ENCODE measurements around the gene WSCD2.
A peak's percentile ranks its signal among the peaks of the same experiment; 100 is the strongest.

The WSCD2 gene

GRCh38 chr12:108267450-108267849 lies 138.4 kb downstream of the WSCD2 start:
- DNase-seq (ENCODE audit: low read depth in 1 of 2, low spot score in 1 of 2), result no peak
- TF ChIP-seq REST (IDR thresholded peaks at IDR 0.05; ENCODE audit: insufficient replicate concordance, low read depth) (peak; percentile 89), SPI1 (IDR thresholded peaks at IDR 0.05; ENCODE audit: borderline replicate concordance, low read depth) (no peak), POLR2AphosphoS5 (IDR thresholded peaks at IDR 0.05; ENCODE audit: low read depth) (no peak), CTCF (IDR thresholded peaks at IDR 0.05; ENCODE audit: insufficient read depth, low read length) (no peak), GABPA (IDR thresholded peaks at IDR 0.05; ENCODE audit: low read depth) (no peak)
- H3K4me3 ChIP-seq (replicated peaks; ENCODE audit: insufficient read depth, low read length), result no peak overlapping the region
- H3K27me3 ChIP-seq (ENCODE audit: insufficient read depth, poor library complexity, severe bottlenecking), result no peaks in the 10 kb centered on the region
- no peak overlapping the region for H3K27ac ChIP-seq (replicated peaks)

GRCh38 chr12:108268397-108268796 lies 139.3 kb downstream of the WSCD2 start:
- no peak for DNase-seq (ENCODE audit: low read depth in 1 of 2, low spot score in 1 of 2)
- H3K4me3 ChIP-seq (replicated peaks; ENCODE audit: insufficient read depth, low read length), result no peak overlapping the region
- H3K27ac ChIP-seq (replicated peaks), result no peak overlapping the region
- no peaks in the 10 kb centered on the region for H3K27me3 ChIP-seq (ENCODE audit: insufficient read depth, poor library complexity, severe bottlenecking)
- TF ChIP-seq SPI1 (IDR thresholded peaks at IDR 0.05; ENCODE audit: borderline replicate concordance, low read depth) (peak; percentile 44; the same call in 1 of the 2 replicates), GABPA (IDR thresholded peaks at IDR 0.05; ENCODE audit: low read depth) (no peak)

- DNase-seq (ENCODE audit: low read depth in 1 of 2, low spot score in 1 of 2), result no peak
- Histone ChIP-seq H3K27ac (replicated peaks) (no peak overlapping the region), H3K27me3 (ENCODE audit: insufficient read depth, poor library complexity, severe bottlenecking) (no peaks in the 10 kb centered on the region), H3K4me3 (replicated peaks; ENCODE audit: insufficient read depth, low read length) (no peak overlapping the region)
- no peak for TF ChIP-seq GABPA (IDR thresholded peaks at IDR 0.05; ENCODE audit: low read depth)
- TF ChIP-seq POLR2AphosphoS5 (IDR thresholded peaks at IDR 0.05; ENCODE audit: low read depth), result no peak
- no peak for TF ChIP-seq SPI1 (IDR thresholded peaks at IDR 0.05; ENCODE audit: borderline replicate concordance, low read depth)
- no peak for TF ChIP-seq REST (IDR thresholded peaks at IDR 0.05; ENCODE audit: insufficient replicate concordance, low read depth)
- TF ChIP-seq CTCF (IDR thresholded peaks at IDR 0.05; ENCODE audit: insufficient read depth, low read length), result no peak
Observed at GRCh38 chr12:108269224-108269623, 140.1 kb downstream of the WSCD2 start.

GRCh38 chr12:108270035-108270848 lies 141.2 kb downstream of the WSCD2 start:
- TF ChIP-seq GABPA (IDR thresholded peaks at IDR 0.05; ENCODE audit: low read depth), result no peak
- TF ChIP-seq SPI1 (IDR thresholded peaks at IDR 0.05; ENCODE audit: borderline replicate concordance, low read depth), result no peak
- TF ChIP-seq REST (IDR thresholded peaks at IDR 0.05; ENCODE audit: insufficient replicate concordance, low read depth), result no peak
- TF ChIP-seq POLR2AphosphoS5 (IDR thresholded peaks at IDR 0.05; ENCODE audit: low read depth), result no peak
- TF ChIP-seq CTCF (IDR thresholded peaks at IDR 0.05; ENCODE audit: insufficient read depth, low read length), result no peak
- no peak for DNase-seq (ENCODE audit: low read depth in 1 of 2, low spot score in 1 of 2)
- Histone ChIP-seq H3K27me3 (ENCODE audit: insufficient read depth, poor library complexity, severe bottlenecking) (no peaks in the 10 kb centered on the region), H3K27ac (replicated peaks) (no peak overlapping the region), H3K4me3 (replicated peaks; ENCODE audit: insufficient read depth, low read length) (no peak overlapping the region)

Data from HL-60 (cell line).